NT2/D1 (cell line): ENCODE measurements around the gene HOXD3.

Source experiments
- SUZ12 ChIP-seq: IDR thresholded peaks from 2 replicates; pipeline ENCODE4 v1.6.1; 2011; ENCODE audit not compliant: insufficient read length, insufficient read depth; ENCODE audit errors: extremely low read depth
- YY1 ChIP-seq: IDR thresholded peaks from 2 replicates; pipeline ENCODE4 v1.6.1; 2011; ENCODE audit not compliant: insufficient read length, insufficient read depth
- ZNF274 ChIP-seq: IDR thresholded peaks from 2 replicates; pipeline ENCODE4 v1.6.1; 2011; ENCODE audit warnings: mild to moderate bottlenecking, low read depth, low read length

- TF ChIP-seq YY1 (no peak), ZNF274 (no peak), SUZ12 (no peak)
Measured at GRCh38 chr2:176140513-176141317, 16.4 kb upstream of the HOXD3 start.
